H1 (cell line): ENCODE measurements around the gene ADGB. TPM values are rescaled to one million over a fixed set of nuclear protein-coding genes. Genes with fewer than 3 reads are reported as not detected.

ENCODE experiments used
- ASH2L ChIP-seq: fragments of 200-600, 300-600 bp; sonication (generic); IDR thresholded peaks from one replicate; pipeline ENCODE4 v1.7.1; 2017; ENCODE audit warnings: low read length
- RBBP5 ChIP-seq: IDR thresholded peaks from 2 replicates; pipeline ENCODE4 v1.7.1; 2012; ENCODE audit warnings: low read depth, mild to moderate bottlenecking, inconsistent platforms, low read length, moderate library complexity, borderline replicate concordance
- RFX5 ChIP-seq: IDR thresholded peaks from 2 replicates; pipeline ENCODE4 v1.6.1; 2011; ENCODE audit warnings: low read depth, low read length, improper control_type of control experiment, borderline replicate concordance
- ZNF274 ChIP-seq: IDR thresholded peaks from 2 replicates; pipeline ENCODE4 v1.7.0; 2012; ENCODE audit warnings: low read length, borderline replicate concordance; ENCODE audit errors: extremely low read depth
- polyA plus RNA-seq, 7 experiments: library from polyadenylated mRNA; depleted of rRNA in 3 of 7; stranded (reverse) in 5 of 7; unstranded in 2 of 7; fragments of >200 nt in 5 of 7; fragments of 200-250 nt in 2 of 7; gene quantifications; 1 replicate in 5 of 7; 2 replicates in 1 of 7; 4 replicates in 1 of 7; pipeline versions ENCODE4 v1.2.1 to v1.2.3, GENCODE V29; 2011 to 2013; ENCODE audit warnings: missing spikeins in 2 of 7, mixed read lengths in 2 of 7
- total RNA-seq: library from RNA; stranded (reverse); fragmentation: NEBNext Ultra II Directional; extraction: Animal tissue kit (Norgen Biotek cat#: 25700); gene quantifications from 2 replicates; pipeline ENCODE4 v1.2.1, GENCODE V29; 2021

The ADGB gene
- total and polyA plus RNA-seq, 2 of the 8 experiments (the other 6 are each of a cell fraction or from before 2014, with no cell fraction given): not detected

GRCh38 chr6:146620655-146621054 is 21.9 kb downstream of the ADGB start (continued):
- TF ChIP-seq ZNF274 (no peak), ASH2L (no peak), RBBP5 (no peak), RFX5 (no peak)
